Fibroblast of lung (primary cell): Measurements from ENCODE around the gene RAB11FIP3. TPM values are rescaled to one million over a fixed set of nuclear protein-coding genes. Genes with fewer than 3 reads are reported as not detected.

ENCODE experiments used
- DNase-seq, 2 donors: peaks; one replicate each; pipeline versions ENCODE4 v3.0.0 to v3.0.0-alpha.2; 2010; ENCODE audit warnings: low read depth in 2 of 2
- H2AFZ ChIP-seq: 2 replicates; pipeline ENCODE4 v1.5.1; 2012; ENCODE audit warnings: low read length, control low read depth, inconsistent platforms
- H3K27ac ChIP-seq: 2 replicates; pipeline ENCODE4 v1.5.1; 2011; ENCODE audit warnings: low read length, control low read depth; ENCODE audit not compliant: insufficient read depth
- H3K27me3 ChIP-seq: 2 replicates; pipeline ENCODE4 v1.5.1; 2011; ENCODE audit warnings: mild to moderate bottlenecking, low read length; ENCODE audit not compliant: control insufficient read depth, insufficient read depth
- H3K36me3 ChIP-seq: 2 replicates; pipeline ENCODE4 v1.5.1; 2011; ENCODE audit warnings: low read length; ENCODE audit not compliant: control insufficient read depth, insufficient read depth
- H3K4me1 ChIP-seq: 2 replicates; pipeline ENCODE4 v1.5.1; 2011; ENCODE audit warnings: low read length; ENCODE audit not compliant: control insufficient read depth, insufficient read depth; ENCODE audit errors: extremely low read depth
- H3K4me2 ChIP-seq: 2 replicates; pipeline ENCODE4 v1.5.1; 2011; ENCODE audit warnings: low read length, control low read depth; ENCODE audit not compliant: insufficient read depth; ENCODE audit errors: extremely low read depth
- H3K4me3 ChIP-seq, 4 experiments: fragments of 200-600 bp in 1 of 4; sonication (generic) in 1 of 4; replicated peaks in 1 of 4; 2 replicates each; pipeline ENCODE4 v1.5.1; 2011 to 2016; ENCODE audit warnings: low read length in 4 of 4, low read depth in 3 of 4, mild to moderate bottlenecking in 3 of 4, control low read depth in 2 of 4, inconsistent platforms in 1 of 4, mixed read lengths in 1 of 4; ENCODE audit not compliant: insufficient read depth in 1 of 4; ENCODE audit errors: control extremely low read depth in 1 of 4
- H3K79me2 ChIP-seq: 2 replicates; pipeline ENCODE4 v1.5.1; 2012; ENCODE audit warnings: mild to moderate bottlenecking, low read length, inconsistent platforms; ENCODE audit not compliant: control insufficient read depth, insufficient read depth
- H3K9ac ChIP-seq: 2 replicates; pipeline ENCODE4 v1.5.1; 2011; ENCODE audit warnings: mild to moderate bottlenecking, low read length, control low read depth; ENCODE audit not compliant: insufficient read depth
- H3K9me3 ChIP-seq: 2 replicates; pipeline ENCODE4 v1.5.1; 2012; ENCODE audit warnings: low read depth, low read length; ENCODE audit not compliant: control insufficient read depth, insufficient read depth
- H4K20me1 ChIP-seq: 2 replicates; pipeline ENCODE4 v1.5.1; 2011; ENCODE audit warnings: low read length; ENCODE audit not compliant: control insufficient read depth, insufficient read depth; ENCODE audit errors: extremely low read depth
- EZH2 ChIP-seq: IDR thresholded peaks from 2 replicates; pipeline ENCODE4 v1.5.1; 2012; ENCODE audit warnings: low read length, control low read depth, mild to moderate bottlenecking; ENCODE audit errors: missing control alignments
- polyA plus RNA-seq, 2 donors: library from polyadenylated mRNA; depleted of rRNA in 1 of 2; stranded (reverse) in 1 of 2; unstranded in 1 of 2; fragments of >200 nt; gene quantifications; 2 replicates each; pipeline ENCODE4 v1.2.1, GENCODE V29; 2011 to 2012; ENCODE audit warnings: missing spikeins in 1 of 2
- total RNA-seq: library from RNA; depleted of rRNA; stranded (reverse); fragments of >200 nt; gene quantifications from 2 replicates; pipeline ENCODE4 v1.2.1, GENCODE V29; 2014
- TF ChIP-seq, protein P1 (sequence below), 2 donors: IDR thresholded peaks in 1 of 2; conservative IDR thresholded peaks in 1 of 2; 1 replicate in 1 of 2; 2 replicates in 1 of 2; pipeline ENCODE4 v1.5.1; 2011 to 2012; ENCODE audit warnings: low read length in 2 of 2, control low read depth in 1 of 2, inconsistent platforms in 1 of 2, low read depth in 1 of 2, mild to moderate bottlenecking in 1 of 2

The RAB11FIP3 gene
- total and polyA plus RNA-seq, 2 donors (not counting 1 experiment from before 2014, with no cell fraction given): 7.3 to 22.1 TPM

DNA sequence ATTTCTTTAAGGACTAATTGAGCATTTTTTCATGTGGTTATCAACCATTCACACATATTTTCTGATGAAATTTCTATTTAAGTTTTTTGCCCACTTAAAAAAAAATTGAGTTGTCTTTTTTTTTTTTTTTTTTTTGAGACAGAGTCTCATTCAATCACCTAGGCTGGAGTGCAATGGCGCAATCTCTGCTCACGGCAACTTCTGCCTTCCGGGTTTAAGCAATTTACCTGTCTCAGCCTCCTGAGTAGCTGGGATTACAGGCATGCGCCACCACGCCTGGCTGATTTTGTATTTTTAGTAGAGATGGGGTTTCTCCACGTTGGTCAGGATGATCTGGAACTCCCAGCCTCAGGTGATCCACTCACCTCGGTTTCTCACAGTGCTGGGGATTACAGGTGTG, 34.3 kb downstream of the RAB11FIP3 start:
- no peaks in the 10 kb centered on the region for H4K20me1 ChIP-seq
- H3K36me3 ChIP-seq: no peaks in the 10 kb centered on the region
- no peak overlapping the region for H3K4me3 ChIP-seq
- no peak overlapping the region for H2AFZ ChIP-seq
- no peak overlapping the region for H3K9ac ChIP-seq
- H3K79me2 ChIP-seq: no peaks in the 10 kb centered on the region
- DNase-seq: no peak
- no peaks in the 10 kb centered on the region for H3K9me3 ChIP-seq
- no peak overlapping the region for H3K4me2 ChIP-seq
- no peaks in the 10 kb centered on the region for H3K27me3 ChIP-seq
- no peak overlapping the region for H3K27ac ChIP-seq
- H3K4me1 ChIP-seq: peaks cover 2% of the 10 kb centered on the region
- no peak for TF ChIP-seq EZH2
- TF ChIP-seq, protein P1, sequence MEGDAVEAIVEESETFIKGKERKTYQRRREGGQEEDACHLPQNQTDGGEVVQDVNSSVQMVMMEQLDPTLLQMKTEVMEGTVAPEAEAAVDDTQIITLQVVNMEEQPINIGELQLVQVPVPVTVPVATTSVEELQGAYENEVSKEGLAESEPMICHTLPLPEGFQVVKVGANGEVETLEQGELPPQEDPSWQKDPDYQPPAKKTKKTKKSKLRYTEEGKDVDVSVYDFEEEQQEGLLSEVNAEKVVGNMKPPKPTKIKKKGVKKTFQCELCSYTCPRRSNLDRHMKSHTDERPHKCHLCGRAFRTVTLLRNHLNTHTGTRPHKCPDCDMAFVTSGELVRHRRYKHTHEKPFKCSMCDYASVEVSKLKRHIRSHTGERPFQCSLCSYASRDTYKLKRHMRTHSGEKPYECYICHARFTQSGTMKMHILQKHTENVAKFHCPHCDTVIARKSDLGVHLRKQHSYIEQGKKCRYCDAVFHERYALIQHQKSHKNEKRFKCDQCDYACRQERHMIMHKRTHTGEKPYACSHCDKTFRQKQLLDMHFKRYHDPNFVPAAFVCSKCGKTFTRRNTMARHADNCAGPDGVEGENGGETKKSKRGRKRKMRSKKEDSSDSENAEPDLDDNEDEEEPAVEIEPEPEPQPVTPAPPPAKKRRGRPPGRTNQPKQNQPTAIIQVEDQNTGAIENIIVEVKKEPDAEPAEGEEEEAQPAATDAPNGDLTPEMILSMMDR (conservative IDR thresholded peaks at IDR 0.05 in 1 of 2, IDR thresholded peaks at IDR 0.05 in 1 of 2; ENCODE audit: low read depth in 1 of 2, low read length in 2 of 2): no peak

DNA sequence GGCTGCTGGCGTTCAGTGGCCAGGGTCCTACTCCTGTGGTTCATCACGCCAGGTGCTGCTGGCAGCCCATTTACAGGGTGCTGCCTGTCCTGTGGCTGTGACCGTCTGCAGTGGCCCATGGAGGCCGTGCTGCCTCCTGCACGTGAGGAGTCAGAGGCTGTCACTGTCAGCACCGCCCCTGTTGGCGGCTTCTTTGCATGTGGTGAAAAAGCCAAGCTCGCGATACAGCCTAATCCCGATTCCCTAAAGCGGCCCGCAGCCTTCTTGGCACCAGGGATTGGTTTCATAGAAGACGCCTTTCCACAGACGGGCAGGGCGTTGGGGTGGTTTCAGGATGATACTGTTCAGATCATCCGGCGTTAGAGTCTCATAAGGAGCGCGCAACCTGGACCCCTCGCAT, 35.3 kb downstream of the RAB11FIP3 start:
- Histone ChIP-seq H3K27ac (no peak overlapping the region), H4K20me1 (no peaks in the 10 kb centered on the region), H3K36me3 (no peaks in the 10 kb centered on the region), H3K4me2 (no peak overlapping the region), H3K9me3 (no peaks in the 10 kb centered on the region), H3K4me3 (no peak overlapping the region), H3K9ac (no peak overlapping the region), H3K4me1 (peaks cover 2% of the 10 kb centered on the region), H2AFZ (no peak overlapping the region), H3K79me2 (no peaks in the 10 kb centered on the region), H3K27me3 (no peaks in the 10 kb centered on the region)
- TF ChIP-seq, protein P1 (conservative IDR thresholded peaks at IDR 0.05 in 1 of 2, IDR thresholded peaks at IDR 0.05 in 1 of 2; ENCODE audit: low read depth in 1 of 2, low read length in 2 of 2): no peak
- no peak for TF ChIP-seq EZH2
- no peak for DNase-seq

DNA sequence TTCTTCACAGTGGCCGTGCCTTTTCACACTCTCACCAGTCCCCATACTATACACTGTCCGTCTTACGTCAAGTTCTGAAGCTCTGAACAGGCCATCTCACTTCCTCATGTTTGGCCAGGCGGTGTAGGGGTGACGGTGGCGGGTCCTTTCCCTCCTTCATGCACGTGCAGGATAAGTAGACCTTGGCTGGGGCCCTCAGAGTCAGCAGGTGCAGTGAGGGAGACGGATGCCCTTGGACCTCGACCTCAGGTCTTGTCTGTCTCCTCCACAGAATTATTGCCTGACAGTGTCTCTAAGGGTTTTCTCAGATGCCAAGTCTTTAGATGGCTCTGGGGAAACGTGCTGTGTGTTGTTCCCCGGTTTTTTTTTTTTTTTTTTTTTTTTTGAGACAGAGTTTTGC, 37.6 kb downstream of the RAB11FIP3 start:
- Histone ChIP-seq H3K4me2 (no peak overlapping the region), H3K27me3 (no peaks in the 10 kb centered on the region), H3K79me2 (no peaks in the 10 kb centered on the region), H3K27ac (no peak overlapping the region), H3K4me1 (no peaks in the 10 kb centered on the region), H3K9ac (no peak overlapping the region), H2AFZ (no peak overlapping the region), H3K36me3 (no peaks in the 10 kb centered on the region), H4K20me1 (no peaks in the 10 kb centered on the region), H3K9me3 (no peaks in the 10 kb centered on the region), H3K4me3 (no peak overlapping the region)
- no peak for DNase-seq
- TF ChIP-seq, protein P1 (conservative IDR thresholded peaks at IDR 0.05 in 1 of 2, IDR thresholded peaks at IDR 0.05 in 1 of 2; ENCODE audit: low read depth in 1 of 2, low read length in 2 of 2): no peak
- no peak for TF ChIP-seq EZH2
